OCI-LY3 (cell line): ENCODE data around the gene GATM.

Experiments
- H2AFZ ChIP-seq: fragments of 200-600, 300-600 bp; shearing (Covaris generic); 2 replicates; pipeline ENCODE4 v1.6.0; 2014; ENCODE audit warnings: antibody characterized with exemption, low read depth, low read length
- H3K27ac ChIP-seq: fragments of 200-600, 300-600 bp; sonication (generic); 2 replicates; pipeline ENCODE4 v1.5.1; 2014; ENCODE audit warnings: mild to moderate bottlenecking, low read length, moderate library complexity, mixed read lengths
- H3K27me3 ChIP-seq: fragments of 200-600, 300-600 bp; sonication (generic); 2 replicates; pipeline ENCODE4 v1.6.1; 2014; ENCODE audit warnings: low read depth, low read length, mixed read lengths
- H3K36me3 ChIP-seq: fragments of 200-600, 300-600 bp; sonication (generic); replicated peaks from 2 replicates; pipeline ENCODE3; 2014; ENCODE audit warnings: low read depth, low read length, mixed read lengths
- H3K4me1 ChIP-seq: fragments of 300-600, 200-600 bp; sonication (generic); 2 replicates; pipeline ENCODE4 v1.6.1; 2014; ENCODE audit warnings: low read length, mixed read lengths
- H3K4me2 ChIP-seq: fragments of 200-600, 300-600 bp; sonication (generic); 2 replicates; pipeline ENCODE4 v1.6.1; 2014; ENCODE audit warnings: low read length, mixed read lengths
- H3K4me3 ChIP-seq: fragments of 300-600, 200-600 bp; sonication (generic); 2 replicates; pipeline ENCODE4 v1.5.1; 2014; ENCODE audit warnings: antibody characterized with exemption, mild to moderate bottlenecking, low read length, moderate library complexity
- H3K79me2 ChIP-seq: fragments of 300-600, 200-600 bp; shearing (Covaris generic); 2 replicates; pipeline ENCODE4 v1.6.1; 2014; ENCODE audit warnings: mild to moderate bottlenecking, low read length, mixed read lengths
- H3K9ac ChIP-seq: fragments of 300-600, 200-600 bp; shearing (Covaris generic); 2 replicates; pipeline ENCODE4 v1.6.0; 2014; ENCODE audit warnings: mild to moderate bottlenecking, low read length, moderate library complexity
- H3K9me3 ChIP-seq: fragments of 200-600, 300-600 bp; shearing (Covaris generic); 2 replicates; pipeline ENCODE4 v1.6.1; 2014; ENCODE audit warnings: low read length, mixed read lengths; ENCODE audit not compliant: insufficient read depth
- H4K20me1 ChIP-seq: fragments of 200-600, 300-600 bp; sonication (generic); 2 replicates; pipeline ENCODE4 v1.6.1; 2016; ENCODE audit warnings: low read length, mixed read lengths; ENCODE audit not compliant: insufficient read depth
- CTCF ChIP-seq: fragments of 200-600, 300-600 bp; sonication (generic); IDR thresholded peaks from 2 replicates; pipeline ENCODE4 v1.5.1; 2014; ENCODE audit warnings: antibody characterized with exemption, low read length, low read depth
- EZH2phosphoT487 ChIP-seq: fragments of 200-600 bp; shearing (Covaris generic); IDR thresholded peaks from 2 replicates; pipeline ENCODE4 v1.6.1; 2018; ENCODE audit warnings: antibody characterized with exemption, mixed run types, low read depth

GATM gene

GRCh38 chr15:45384700-45385099, 6.4 kb upstream of the GATM start:
- H2AFZ ChIP-seq: 0 out of 2 replicates have a peak overlapping the region, but pooled peaks have one; percentile 0
- H4K20me1 ChIP-seq: no peaks in the 10 kb centered on the region
- TF ChIP-seq EZH2phosphoT487: no peak
- TF ChIP-seq CTCF: no peak
- H3K4me1 ChIP-seq: peaks cover 42% of the 10 kb centered on the region
- H3K4me2 ChIP-seq: peak overlapping the region; percentile 1
- H3K27me3 ChIP-seq: no peaks in the 10 kb centered on the region
- H3K9ac ChIP-seq: no peak overlapping the region
- H3K27ac ChIP-seq: no peak overlapping the region
- peaks cover 9% of the 10 kb centered on the region for H3K36me3 ChIP-seq
- no peaks in the 10 kb centered on the region for H3K79me2 ChIP-seq
- H3K4me3 ChIP-seq: no peak overlapping the region
- no peaks in the 10 kb centered on the region for H3K9me3 ChIP-seq

- H3K9me3 ChIP-seq: no peaks in the 10 kb centered on the region
- H3K4me3 ChIP-seq: peak overlapping the region; percentile 87
Observed at GRCh38 chr15:45378913-45379262, 544 bp upstream of the GATM start.

GRCh38 chr15:45377609-45378148, 665 bp downstream of the GATM start:
- H3K27ac ChIP-seq: peak overlapping the region; percentile 96
- no peaks in the 10 kb centered on the region for H3K9me3 ChIP-seq
- peak overlapping the region; percentile 90 for H3K4me2 ChIP-seq
- peak overlapping the region; percentile 87 for H3K4me3 ChIP-seq
- no peak overlapping the region for H2AFZ ChIP-seq
- H3K4me1 ChIP-seq: peaks cover 52% of the 10 kb centered on the region
- no peaks in the 10 kb centered on the region for H3K27me3 ChIP-seq
- no peak for TF ChIP-seq CTCF
- no peak for TF ChIP-seq EZH2phosphoT487
- H3K9ac ChIP-seq: peak overlapping the region; percentile 89
- peaks cover 45% of the 10 kb centered on the region for H3K79me2 ChIP-seq
- peaks cover 56% of the 10 kb centered on the region for H3K36me3 ChIP-seq
- H4K20me1 ChIP-seq: peaks cover 44% of the 10 kb centered on the region

More at GRCh38 chr15:45378913-45379262, 544 bp upstream of the GATM start:
- peaks cover 58% of the 10 kb centered on the region for H3K4me1 ChIP-seq
- peaks cover 40% of the 10 kb centered on the region for H3K79me2 ChIP-seq
- peaks cover 48% of the 10 kb centered on the region for H3K36me3 ChIP-seq
- peak overlapping the region; percentile 49 for H2AFZ ChIP-seq
- H3K27ac ChIP-seq: peak overlapping the region; percentile 96
- TF ChIP-seq EZH2phosphoT487: no peak
- no peak for TF ChIP-seq CTCF
- H3K4me2 ChIP-seq: peak overlapping the region; percentile 90
- H4K20me1 ChIP-seq: peaks cover 35% of the 10 kb centered on the region
- peak overlapping the region; percentile 89 for H3K9ac ChIP-seq
- no peaks in the 10 kb centered on the region for H3K27me3 ChIP-seq

GRCh38 chr15:45376967-45377608, 1.3 kb downstream of the GATM start:
- Histone ChIP-seq H3K9ac (peak overlapping the region; percentile 89), H3K4me1 (peaks cover 56% of the 10 kb centered on the region), H3K4me2 (peak overlapping the region; percentile 90), H4K20me1 (peaks cover 50% of the 10 kb centered on the region), H3K36me3 (peaks cover 62% of the 10 kb centered on the region), H3K9me3 (no peaks in the 10 kb centered on the region), H3K27ac (peak overlapping the region; percentile 96; the same call in 1 of the 2 replicates), H3K4me3 (peak overlapping the region; percentile 87), H3K79me2 (peaks cover 49% of the 10 kb centered on the region), H3K27me3 (no peaks in the 10 kb centered on the region), H2AFZ (no peak overlapping the region)
- no peak for TF ChIP-seq CTCF
- TF ChIP-seq EZH2phosphoT487: no peak
